GM18951 (cell line): ENCODE results near the gene SCRN1.
"Not testable (repeated sequence)": the region's sequence is repeated elsewhere in the genome, so short reads cannot be mapped to it uniquely, and the experiment has no call there.

Experiments
- POLR2A ChIP-seq: IDR thresholded peaks from 4 replicates; pipeline ENCODE4 v1.6.1; 2011; ENCODE audit warnings: mild to moderate bottlenecking; ENCODE audit not compliant: insufficient read length, insufficient read depth; ENCODE audit errors: extremely low read depth
- in situ Hi-C: fragments of 300-500 bp; cut with MboI; formaldehyde crosslinking; loops from one replicate; pipeline ENCODE4 v1.12.0; 2022; ENCODE audit warnings: low sequenced_read_pairs, mixed read lengths, inconsistent platforms; ENCODE audit not compliant: unreplicated experiment

Gene SCRN1

DNA sequence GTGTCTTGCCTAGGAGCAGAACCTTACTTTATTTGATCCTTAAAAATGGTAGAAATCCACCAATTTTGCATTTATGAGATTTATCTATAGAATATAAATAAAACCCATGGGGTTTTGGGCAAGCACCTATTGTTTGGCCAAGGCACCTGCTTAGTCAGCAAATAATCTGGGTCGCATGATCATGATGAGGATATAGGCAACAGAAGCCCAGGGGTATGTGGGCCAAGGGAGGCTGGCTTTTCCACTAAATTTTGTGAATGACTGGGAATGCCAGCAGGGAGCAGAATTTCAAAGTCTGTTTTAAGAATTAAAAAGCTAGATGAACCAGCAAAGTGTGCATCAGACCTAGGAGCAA is 17.3 kb downstream of the SCRN1 start:
- TF ChIP-seq POLR2A, result no peak
- in situ Hi-C loops, result no loop called here

GRCh38 chr7:29971566-29972314 is 17.9 kb downstream of the SCRN1 start:
- in situ Hi-C loops, result no loop called here
- no peak for TF ChIP-seq POLR2A

DNA sequence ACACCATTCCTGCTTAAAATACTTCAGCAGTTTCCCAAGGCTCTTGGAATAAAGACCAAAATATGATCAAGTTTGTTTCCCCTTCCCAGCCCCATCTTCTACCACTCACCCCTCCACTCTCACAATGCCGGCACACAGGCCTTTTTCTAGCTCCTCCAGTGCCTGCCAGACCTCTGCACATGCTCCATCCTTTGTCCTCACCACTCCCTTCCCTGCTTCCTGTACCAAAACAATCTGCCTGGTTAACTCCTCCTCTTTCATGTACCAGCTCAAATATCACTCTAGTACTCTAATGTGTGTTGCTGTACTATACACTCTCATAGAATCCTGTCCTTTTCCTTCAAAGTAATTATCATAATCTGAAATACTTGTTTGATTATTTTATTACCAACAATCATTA is 19.4 kb downstream of the SCRN1 start:
- in situ Hi-C loops, result no loop called here
- no peak for TF ChIP-seq POLR2A

DNA sequence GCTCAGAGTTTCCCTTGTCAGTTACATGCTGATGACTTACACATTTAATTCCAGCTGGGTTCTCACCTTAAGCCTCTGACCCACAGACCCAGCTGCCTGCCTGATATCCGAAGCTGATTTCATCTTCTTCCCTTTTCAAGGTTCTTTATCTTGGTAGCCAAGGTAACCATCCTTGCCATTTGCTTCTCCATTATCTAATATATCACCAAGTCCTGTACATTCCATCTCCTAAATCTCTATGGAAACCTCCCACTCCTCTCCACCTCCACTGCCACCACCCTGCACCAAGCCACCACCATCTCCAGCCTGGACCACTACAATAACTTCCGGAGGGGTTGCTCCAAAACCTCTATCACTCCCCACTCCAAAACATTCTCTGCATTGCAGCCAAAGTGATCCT is 19.9 kb downstream of the SCRN1 start:
- no peak for TF ChIP-seq POLR2A
- in situ Hi-C loops, result no loop called here

- TF ChIP-seq POLR2A, result no peak
- in situ Hi-C loops, result no loop called here
Observed at GRCh38 chr7:29968683-29969395, 20.8 kb downstream of the SCRN1 start.

GRCh38 chr7:29965030-29965429 is 24.6 kb downstream of the SCRN1 start:
- in situ Hi-C loops, result no loop called here
- TF ChIP-seq POLR2A, result no peak

GRCh38 chr7:29962035-29962434 is 27.6 kb downstream of the SCRN1 start:
- TF ChIP-seq POLR2A, result no peak

DNA sequence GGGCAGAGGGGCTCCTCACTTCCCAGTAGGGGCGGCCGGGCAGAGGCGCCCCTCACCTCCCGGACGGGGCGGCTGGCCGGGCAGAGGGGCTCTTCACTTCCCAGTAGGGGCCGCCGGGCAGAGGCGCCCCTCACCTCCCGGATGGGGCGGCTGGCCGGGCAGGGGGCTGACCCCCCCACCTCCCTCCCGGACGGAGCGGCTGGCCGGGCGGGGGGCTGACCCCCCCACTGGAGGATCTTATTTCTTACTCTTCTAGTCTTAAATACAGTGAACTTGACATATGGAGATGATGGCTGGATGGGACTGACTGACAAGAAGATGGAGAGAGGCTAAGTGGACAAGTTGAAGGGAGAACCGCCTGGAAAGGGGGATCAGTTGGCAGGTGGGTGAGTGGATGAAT is 28.0 kb downstream of the SCRN1 start:
- in situ Hi-C loops, result not testable (repeated sequence)

More at GRCh38 chr7:29962035-29962434, 27.6 kb downstream of the SCRN1 start:
- in situ Hi-C loops, result no loop called here

DNA sequence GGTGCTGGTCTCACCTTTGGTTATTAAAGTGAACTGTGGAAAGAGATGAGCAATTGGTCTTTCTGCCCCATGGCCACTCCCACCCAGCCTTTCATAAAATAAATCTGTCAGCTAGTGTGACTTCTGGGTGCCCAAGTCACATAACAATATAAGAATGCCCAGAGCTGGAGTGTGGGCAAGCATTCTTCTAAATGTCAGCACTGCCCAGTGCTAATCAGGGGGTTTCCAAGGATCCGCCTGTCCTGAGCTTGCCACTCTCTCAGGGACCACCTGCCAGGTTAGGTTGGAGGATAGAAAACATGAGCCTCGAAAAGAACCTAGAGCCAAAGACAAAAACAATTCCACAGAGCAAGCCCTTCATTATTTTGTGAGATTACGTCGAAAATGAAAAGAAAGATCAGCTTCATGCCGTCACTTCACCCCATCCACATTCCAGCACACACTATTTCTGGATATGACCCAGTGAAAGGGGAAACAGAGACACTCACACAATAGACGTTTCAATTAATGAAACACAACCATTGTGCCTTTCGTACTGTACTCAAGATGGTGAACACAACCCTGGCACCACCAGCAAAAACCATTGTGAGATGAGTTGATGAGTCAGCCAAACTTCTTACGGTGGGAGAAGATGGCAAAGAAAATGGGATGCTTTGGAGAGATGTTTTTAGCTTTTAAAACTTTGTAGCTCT is 30.8 kb downstream of the SCRN1 start:
- TF ChIP-seq POLR2A, result no peak
- in situ Hi-C loops, result no loop called here

DNA sequence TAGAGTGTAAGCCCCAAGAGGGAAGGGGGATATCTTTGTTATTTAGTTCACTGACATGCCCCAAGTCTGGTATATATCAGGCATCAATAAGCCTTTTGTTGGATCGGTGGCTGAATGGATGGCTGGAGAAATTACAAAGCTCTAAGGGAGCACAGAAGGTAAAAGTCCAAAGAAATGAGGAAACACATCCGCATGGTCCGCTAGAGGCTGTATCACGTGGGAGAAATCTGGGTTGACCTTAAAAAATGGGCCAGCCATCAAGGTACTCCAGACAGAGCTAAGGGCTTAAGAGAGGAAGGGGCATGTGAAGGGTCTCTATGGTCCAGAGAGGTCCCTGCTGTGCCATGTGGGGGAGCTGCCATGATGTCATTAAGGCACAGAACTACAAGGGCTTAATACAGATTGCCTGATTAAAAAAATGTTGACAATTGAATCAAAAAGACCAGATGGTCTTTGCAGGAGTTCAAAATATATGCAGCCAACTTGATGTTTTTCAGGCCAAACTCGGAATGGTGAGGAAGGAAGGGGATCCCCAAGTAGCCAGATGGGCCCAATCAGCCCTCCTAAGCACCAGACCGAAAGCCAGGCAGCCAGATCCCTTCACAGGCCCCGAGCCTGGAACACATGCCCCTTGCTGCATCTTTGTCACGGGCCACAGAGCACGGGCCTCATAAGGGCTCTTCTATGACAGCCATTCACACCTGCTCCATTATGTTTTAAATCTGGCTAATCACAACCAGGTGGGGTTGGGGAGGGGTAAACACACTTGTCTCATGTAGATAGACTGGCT is 31.9 kb downstream of the SCRN1 start:
- TF ChIP-seq POLR2A, result no peak
- in situ Hi-C loops, result no loop called here

GRCh38 chr7:29956487-29956836 is 33.1 kb downstream of the SCRN1 start:
- in situ Hi-C loops, result no loop called here

DNA sequence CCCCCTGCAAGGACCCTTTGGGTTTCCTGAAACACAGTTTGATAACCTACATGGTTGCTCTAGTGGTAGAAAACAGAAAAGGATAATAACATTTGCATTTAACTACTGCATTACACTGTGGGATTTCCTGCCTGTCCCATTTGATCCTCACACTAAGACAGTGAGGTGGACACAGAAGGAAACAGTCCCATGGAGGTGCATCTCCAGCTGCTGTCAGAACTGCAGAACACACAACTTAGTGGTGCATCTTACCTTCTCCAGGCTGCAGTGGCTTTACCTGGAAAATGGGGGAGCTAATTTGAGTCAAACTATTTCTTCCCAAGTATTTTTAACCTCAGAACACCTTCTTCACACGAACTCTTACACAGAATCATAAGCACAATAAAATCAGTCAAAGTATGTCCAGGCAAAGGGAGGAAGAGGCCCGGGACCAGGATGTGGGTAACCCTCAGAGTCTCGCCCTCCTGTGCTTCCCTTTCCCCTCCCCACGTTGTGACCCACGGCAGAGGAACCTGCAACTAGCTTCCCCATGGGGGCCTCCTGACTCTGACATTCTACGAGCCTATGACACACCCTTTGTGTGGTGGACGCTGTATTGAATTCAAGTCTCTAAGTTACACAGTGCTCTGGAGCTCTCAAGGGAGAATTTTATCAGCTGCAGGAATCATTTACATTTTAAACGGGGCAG is 33.7 kb downstream of the SCRN1 start:
- no peak for TF ChIP-seq POLR2A
- in situ Hi-C loops, result no loop called here

More at GRCh38 chr7:29956487-29956836, 33.1 kb downstream of the SCRN1 start:
- no peak for TF ChIP-seq POLR2A
